DND-41 (cell line): ENCODE results near the gene ZKSCAN8.

Experiments used
- ATAC-seq: fragments of 200-7000 bp; cut with Tn5 transposase; 3 replicates; pipeline ENCODE4 v1.9.1; 2021; ENCODE audit warnings: low read depth; ENCODE audit not compliant: insufficient read depth
- DNase-seq: peaks from one replicate; pipeline ENCODE4 v3.0.0-alpha.2; 2020
- H2AFZ ChIP-seq: 2 replicates; pipeline ENCODE4 v1.6.0; 2012; ENCODE audit warnings: low read depth, low read length
- H3K27ac ChIP-seq: 2 replicates; pipeline ENCODE4 v1.5.1; 2012; ENCODE audit warnings: low read length, inconsistent platforms
- H3K27me3 ChIP-seq: fragments of 200-600 bp; sonication (generic); 2 replicates; pipeline ENCODE4 v1.6.0; 2012; ENCODE audit warnings: low read length, mild to moderate bottlenecking, inconsistent platforms; ENCODE audit not compliant: insufficient read depth, poor library complexity
- H3K36me3 ChIP-seq: 2 replicates; pipeline ENCODE4 v1.5.1; 2012; ENCODE audit warnings: low read length, inconsistent platforms; ENCODE audit not compliant: insufficient read depth
- H3K4me1 ChIP-seq: 2 replicates; pipeline ENCODE4 v1.5.1; 2012; ENCODE audit warnings: mild to moderate bottlenecking, low read length; ENCODE audit not compliant: insufficient read depth
- H3K4me2 ChIP-seq: 2 replicates; pipeline ENCODE4 v1.6.0; 2012; ENCODE audit warnings: mild to moderate bottlenecking, moderate library complexity, low read length, inconsistent platforms; ENCODE audit not compliant: insufficient read depth
- H3K4me3 ChIP-seq, 2 experiments: fragments of 200-600 bp in 1 of 2; shearing (Covaris generic) in 1 of 2; 2 replicates each; pipeline ENCODE4 v1.5.1; 2012 to 2016; ENCODE audit warnings: inconsistent platforms in 2 of 2, low read length in 2 of 2, mild to moderate bottlenecking in 2 of 2, low read depth in 1 of 2, moderate library complexity in 1 of 2
- H3K79me2 ChIP-seq: 2 replicates; pipeline ENCODE4 v1.6.0; 2012; ENCODE audit warnings: low read length, inconsistent platforms; ENCODE audit not compliant: insufficient read depth
- H3K9ac ChIP-seq: 2 replicates; pipeline ENCODE4 v1.6.0; 2012; ENCODE audit warnings: low read depth, mild to moderate bottlenecking, inconsistent platforms, low read length, moderate library complexity
- H3K9me3 ChIP-seq: 2 replicates; pipeline ENCODE4 v1.5.1; 2012; ENCODE audit warnings: low read length, moderate library complexity, mild to moderate bottlenecking, inconsistent platforms; ENCODE audit not compliant: insufficient read depth, severe bottlenecking
- H4K20me1 ChIP-seq: 2 replicates; pipeline ENCODE4 v1.6.0; 2012; ENCODE audit warnings: low read length; ENCODE audit not compliant: insufficient read depth
- CTCF ChIP-seq: IDR thresholded peaks from 2 replicates; pipeline ENCODE4 v1.5.1; 2012; ENCODE audit warnings: borderline replicate concordance, low read length, moderate library complexity, mild to moderate bottlenecking; ENCODE audit not compliant: poor library complexity, severe bottlenecking; ENCODE audit errors: extremely low read depth
- EZH2 ChIP-seq: IDR thresholded peaks from 3 replicates; pipeline ENCODE4 v1.6.1; 2012; ENCODE audit warnings: borderline replicate concordance, low read depth, mild to moderate bottlenecking, moderate library complexity, low read length, inconsistent platforms; ENCODE audit not compliant: severe bottlenecking

Gene ZKSCAN8

GRCh38 chr6:28207510-28208110, 65.9 kb downstream of the ZKSCAN8 start:
- no peaks in the 10 kb centered on the region for H3K79me2 ChIP-seq
- no peaks in the 10 kb centered on the region for H4K20me1 ChIP-seq
- ATAC-seq: no peak
- no peak overlapping the region for H3K9ac ChIP-seq
- no peak for DNase-seq
- H3K4me2 ChIP-seq: no peak overlapping the region
- 0 out of 2 replicates have a peak, but pooled peaks cover 1% of the 10 kb centered on the region for H3K4me1 ChIP-seq
- H3K9me3 ChIP-seq: no peaks in the 10 kb centered on the region
- H2AFZ ChIP-seq: no peak overlapping the region
- H3K36me3 ChIP-seq: no peaks in the 10 kb centered on the region
- TF ChIP-seq CTCF (no peak), EZH2 (no peak)
- H3K4me3 ChIP-seq: no peak overlapping the region
- H3K27ac ChIP-seq: no peak overlapping the region
- peaks cover 15% of the 10 kb centered on the region for H3K27me3 ChIP-seq

DNA sequence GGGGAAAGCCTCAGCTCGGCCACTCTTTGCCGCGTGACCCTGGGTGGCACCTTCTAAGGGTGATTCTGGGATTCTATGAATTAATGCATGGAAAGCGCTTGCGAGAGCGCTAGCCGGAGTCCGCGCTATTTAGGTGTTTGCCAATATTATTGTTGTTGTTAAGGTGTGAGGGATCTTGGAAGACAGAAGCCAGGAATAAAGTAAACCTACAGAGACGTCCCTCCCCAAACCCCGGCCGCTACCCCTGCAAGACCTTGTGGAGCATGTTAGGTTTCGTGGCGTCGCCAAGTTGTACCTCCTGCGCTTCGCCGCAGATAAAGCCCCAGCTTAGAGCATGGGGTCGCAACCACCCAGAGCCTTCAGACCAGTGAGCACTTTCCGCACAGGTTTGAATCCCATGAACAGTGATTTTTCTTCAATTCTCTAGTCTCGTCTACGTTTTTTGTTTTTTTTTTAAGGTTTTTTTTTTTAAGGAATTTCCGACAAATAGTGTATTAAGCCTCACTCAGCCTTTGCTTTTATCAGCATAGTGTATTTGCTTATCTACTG, 66.5 kb downstream of the ZKSCAN8 start:
- ATAC-seq: no peak
- H3K27ac ChIP-seq: no peak overlapping the region
- H3K27me3 ChIP-seq: peaks cover 15% of the 10 kb centered on the region
- no peak overlapping the region for H3K4me3 ChIP-seq
- no peak for DNase-seq
- H3K36me3 ChIP-seq: no peaks in the 10 kb centered on the region
- no peaks in the 10 kb centered on the region for H3K4me1 ChIP-seq
- no peaks in the 10 kb centered on the region for H4K20me1 ChIP-seq
- TF ChIP-seq EZH2 (no peak), CTCF (no peak)
- H3K4me2 ChIP-seq: no peak overlapping the region
- H3K79me2 ChIP-seq: no peaks in the 10 kb centered on the region
- H3K9me3 ChIP-seq: no peaks in the 10 kb centered on the region
- H2AFZ ChIP-seq: no peak overlapping the region
- H3K9ac ChIP-seq: no peak overlapping the region
